Measurements from ENCODE around the gene PPP1R9A.

The PPP1R9A gene

DNA sequence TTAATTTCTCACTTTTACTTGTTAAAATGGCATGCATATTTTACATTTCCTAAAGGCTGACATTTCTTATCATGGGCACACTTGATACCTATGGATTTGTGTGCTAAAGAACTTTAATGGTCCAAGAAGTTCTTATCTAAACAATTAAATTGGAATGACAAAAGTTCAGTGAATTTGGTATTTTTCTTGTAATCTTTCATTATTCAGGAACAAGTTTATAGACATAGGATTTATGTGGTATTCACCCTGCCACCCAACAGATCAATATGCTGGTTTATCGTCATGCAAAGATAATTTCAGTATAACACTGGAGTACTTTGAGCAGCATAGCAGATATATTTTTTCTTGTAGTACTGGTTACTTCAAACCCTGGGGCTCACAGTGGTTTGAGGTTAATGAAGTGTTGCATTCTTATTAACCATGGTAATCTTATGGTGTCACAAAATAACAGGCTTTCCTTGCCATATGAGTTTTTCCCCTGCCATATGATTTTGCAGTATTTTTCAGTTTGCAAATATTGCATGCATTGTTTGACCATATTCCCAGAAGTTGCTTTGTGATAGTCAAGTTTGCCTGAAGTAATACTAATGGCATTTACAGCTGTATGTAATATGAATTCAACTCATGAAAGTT, 148.8 kb downstream of the PPP1R9A start:
- H3K4me3 ChIP-seq (ENCODE audit: low read depth, low read length), result no peak overlapping the region
- no peak for DNase-seq (ENCODE audit: low read depth, low spot score)
- ChIA-PET CTCF (no interaction called here), POLR2A (no interaction called here)
- TF ChIP-seq, protein P1, sequence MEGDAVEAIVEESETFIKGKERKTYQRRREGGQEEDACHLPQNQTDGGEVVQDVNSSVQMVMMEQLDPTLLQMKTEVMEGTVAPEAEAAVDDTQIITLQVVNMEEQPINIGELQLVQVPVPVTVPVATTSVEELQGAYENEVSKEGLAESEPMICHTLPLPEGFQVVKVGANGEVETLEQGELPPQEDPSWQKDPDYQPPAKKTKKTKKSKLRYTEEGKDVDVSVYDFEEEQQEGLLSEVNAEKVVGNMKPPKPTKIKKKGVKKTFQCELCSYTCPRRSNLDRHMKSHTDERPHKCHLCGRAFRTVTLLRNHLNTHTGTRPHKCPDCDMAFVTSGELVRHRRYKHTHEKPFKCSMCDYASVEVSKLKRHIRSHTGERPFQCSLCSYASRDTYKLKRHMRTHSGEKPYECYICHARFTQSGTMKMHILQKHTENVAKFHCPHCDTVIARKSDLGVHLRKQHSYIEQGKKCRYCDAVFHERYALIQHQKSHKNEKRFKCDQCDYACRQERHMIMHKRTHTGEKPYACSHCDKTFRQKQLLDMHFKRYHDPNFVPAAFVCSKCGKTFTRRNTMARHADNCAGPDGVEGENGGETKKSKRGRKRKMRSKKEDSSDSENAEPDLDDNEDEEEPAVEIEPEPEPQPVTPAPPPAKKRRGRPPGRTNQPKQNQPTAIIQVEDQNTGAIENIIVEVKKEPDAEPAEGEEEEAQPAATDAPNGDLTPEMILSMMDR (IDR thresholded peaks at IDR 0.05; ENCODE audit: insufficient read depth, low read length, missing control alignments), result no peak

DNA sequence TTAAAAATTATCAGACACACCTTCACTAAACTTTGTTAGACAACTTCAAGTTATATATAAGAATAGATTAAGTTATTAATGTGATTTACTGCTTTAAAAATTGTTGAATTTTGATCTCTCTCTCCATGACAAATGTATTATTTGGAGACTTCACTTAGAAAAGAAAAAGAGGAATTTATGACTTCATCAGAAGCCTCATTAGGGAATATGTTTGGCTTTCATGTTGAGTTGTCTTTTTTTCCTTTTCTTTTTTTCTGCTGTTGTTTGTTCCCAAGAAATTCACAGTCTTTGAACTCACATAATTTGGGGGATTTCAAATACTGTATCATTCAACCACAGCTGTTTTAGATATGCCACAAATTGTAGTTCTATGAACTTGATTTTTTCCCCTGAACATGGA, 149.5 kb downstream of the PPP1R9A start:
- DNase-seq (ENCODE audit: low read depth, low spot score), result no peak
- ChIA-PET CTCF (no interaction called here), POLR2A (no interaction called here)
- TF ChIP-seq, protein P1 (IDR thresholded peaks at IDR 0.05; ENCODE audit: insufficient read depth, low read length, missing control alignments), result no peak
- no peak overlapping the region for H3K4me3 ChIP-seq (ENCODE audit: low read depth, low read length)

DNA sequence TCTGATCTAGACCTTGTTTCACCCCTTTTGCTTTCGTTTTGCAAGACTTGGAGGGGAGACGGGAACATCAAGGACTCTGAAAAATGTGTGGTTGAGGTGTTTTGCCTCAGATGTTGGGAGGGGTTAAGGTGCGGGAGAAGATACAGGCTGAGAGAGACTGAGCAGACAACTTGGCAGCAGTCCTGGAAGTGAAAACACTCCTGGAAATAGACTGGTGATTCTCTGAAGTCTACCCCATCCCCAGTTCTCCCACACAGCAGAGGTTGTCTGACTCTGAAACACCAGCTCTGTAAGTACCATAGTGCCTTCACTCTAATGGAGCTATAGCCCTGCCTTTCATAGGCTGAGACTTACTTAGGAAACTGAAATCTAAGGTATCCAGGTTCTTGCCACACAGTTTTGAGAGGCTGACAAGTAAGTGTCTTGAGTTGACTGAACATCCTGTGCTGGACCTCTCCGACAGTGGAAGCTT, 152.5 kb downstream of the PPP1R9A start:
- DNase-seq (ENCODE audit: low read depth, low spot score), result no peak
- H3K4me3 ChIP-seq (ENCODE audit: low read depth, low read length), result no peak overlapping the region
- ChIA-PET POLR2A (no interaction called here), CTCF (no interaction called here)
- TF ChIP-seq, protein P1 (IDR thresholded peaks at IDR 0.05; ENCODE audit: insufficient read depth, low read length, missing control alignments), result no peak

DNA sequence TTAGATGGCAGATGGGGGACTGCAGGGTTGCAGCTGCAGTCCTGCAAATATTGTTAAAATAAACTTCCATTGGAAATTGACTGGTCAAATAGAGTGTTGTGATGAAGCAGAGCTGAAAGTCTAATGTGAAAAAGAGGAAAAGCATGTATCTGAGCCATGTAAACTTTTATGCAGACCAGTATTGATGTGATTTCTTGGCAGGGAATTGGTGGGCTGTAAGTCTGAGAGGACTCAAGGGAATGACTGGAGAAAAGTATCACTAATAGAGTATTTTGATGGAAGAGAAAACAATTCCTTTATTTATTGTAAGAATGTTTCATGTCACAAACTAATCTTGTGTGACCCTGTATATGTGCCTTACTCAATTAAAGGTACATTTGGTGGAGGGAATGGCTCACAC, 155.5 kb downstream of the PPP1R9A start:
- ChIA-PET CTCF (interaction anchor here (0.7 kb wide), 1 partner anchor 188 kb away, joined by 3 read pairs; no protein-coding TSS in a partner anchor), POLR2A (no interaction called here)
- TF ChIP-seq, protein P1 (IDR thresholded peaks at IDR 0.05; ENCODE audit: insufficient read depth, low read length, missing control alignments), result no peak
- H3K4me3 ChIP-seq (ENCODE audit: low read depth, low read length), result no peak overlapping the region
- DNase-seq (ENCODE audit: low read depth, low spot score), result no peak

DNA sequence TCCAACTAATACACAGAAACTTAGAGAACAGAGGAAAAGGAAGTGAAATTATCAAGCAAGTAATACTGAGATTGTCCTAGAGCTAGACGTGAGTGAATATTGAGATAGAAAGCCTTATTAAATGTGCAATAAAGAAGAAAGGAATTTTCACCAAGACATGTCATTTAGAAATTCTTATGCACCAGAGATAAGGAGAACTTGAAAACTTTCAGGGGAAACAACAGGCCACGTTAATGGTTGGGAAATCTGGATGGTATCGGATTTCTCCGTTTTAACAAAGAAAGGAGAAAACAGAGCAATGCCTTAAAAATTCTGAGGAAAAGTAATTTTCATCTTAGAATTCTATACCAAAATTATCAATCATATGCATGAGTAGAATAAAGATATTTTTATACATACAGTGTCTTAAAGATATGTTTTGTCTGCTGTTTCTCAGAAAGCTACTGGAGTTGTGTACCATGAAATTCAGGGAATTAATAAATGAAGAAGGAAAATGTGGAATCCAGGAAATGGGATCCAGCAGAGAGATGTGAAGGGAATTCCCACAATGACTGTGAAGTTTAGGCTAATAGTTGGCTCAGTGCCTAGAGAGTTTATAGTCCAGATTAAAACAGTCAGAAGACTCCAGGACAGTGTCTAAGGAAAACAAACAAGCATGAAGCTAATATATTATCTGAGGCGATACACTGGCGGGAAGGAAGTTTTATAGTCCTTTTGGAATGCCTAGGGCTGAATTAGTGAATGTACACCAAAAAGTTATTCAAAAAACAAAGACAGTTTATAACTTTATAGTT, 159.5 kb downstream of the PPP1R9A start:
- ChIA-PET CTCF (no interaction called here), POLR2A (no interaction called here)
- no peak overlapping the region for H3K4me3 ChIP-seq (ENCODE audit: low read depth, low read length)
- no peak for DNase-seq (ENCODE audit: low read depth, low spot score)
- TF ChIP-seq, protein P1 (IDR thresholded peaks at IDR 0.05; ENCODE audit: insufficient read depth, low read length, missing control alignments), result no peak

DNA sequence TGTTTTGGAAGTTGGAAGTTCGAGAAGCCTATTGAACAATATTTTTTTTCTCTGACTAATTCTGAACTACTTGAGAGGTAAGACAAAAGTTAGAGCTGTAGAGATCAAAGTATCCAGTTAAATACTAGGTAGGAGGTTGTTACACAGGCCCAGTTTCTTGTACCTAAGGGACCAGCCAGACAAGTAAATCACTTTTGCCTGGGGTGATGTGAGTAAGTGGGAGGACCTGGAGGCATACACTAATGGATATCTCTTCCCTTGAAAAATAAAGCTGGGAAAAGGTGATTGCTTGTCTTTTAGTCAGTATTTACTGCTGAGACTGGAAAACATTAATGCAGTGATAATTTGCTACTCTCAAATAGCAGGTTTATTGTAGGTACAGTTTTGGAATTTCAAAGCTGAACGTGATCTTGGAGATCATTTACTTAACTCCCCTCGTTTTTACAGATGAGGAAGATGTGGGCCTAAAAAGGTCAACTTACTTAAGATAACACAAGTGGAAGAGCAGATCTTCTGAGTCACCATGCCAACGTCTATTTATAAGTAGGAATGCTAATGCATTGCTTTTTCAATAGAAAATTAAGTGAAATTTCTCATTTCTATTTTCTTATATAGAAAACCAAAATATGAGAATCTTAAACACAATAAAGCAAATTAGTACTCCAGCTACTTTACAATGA, 181.3 kb downstream of the PPP1R9A start:
- TF ChIP-seq, protein P1 (IDR thresholded peaks at IDR 0.05; ENCODE audit: insufficient read depth, low read length, missing control alignments), result no peak
- H3K4me3 ChIP-seq (ENCODE audit: low read depth, low read length), result no peak overlapping the region
- DNase-seq (ENCODE audit: low read depth, low spot score), result no peak
- CTCF ChIA-PET, result interaction anchor here (2.0 kb wide), 1 partner anchor 639 kb away, joined by 5 read pairs; no protein-coding TSS in a partner anchor
- POLR2A ChIA-PET, result no interaction called here
